Motor neuron (in vitro differentiated cells): ENCODE results near the gene TJP2. TPM values are rescaled to one million over a fixed set of nuclear protein-coding genes. Genes with fewer than 3 reads are reported as not detected.

Experiments used
- ATAC-seq, 8 experiments: fragments of 200-7000 bp; cut with Tn5 transposase; replicated peaks in 6 of 8; 2 replicates each; pipeline ENCODE4 v1.8.0; 2021; ENCODE audit warnings: mild to moderate bottlenecking in 8 of 8, moderate library complexity in 8 of 8
- H3K27ac ChIP-seq, 2 donors: fragments of 250-450 bp; sonication (Bioruptor Pico); 2 replicates each; pipeline ENCODE4 v1.9.0; 2021; ENCODE audit warnings: antibody characterized with exemption in 2 of 2, mild to moderate bottlenecking in 2 of 2, moderate library complexity in 1 of 2
- H3K4me1 ChIP-seq, 2 donors: fragments of 250-450 bp; sonication (Bioruptor Pico); replicated peaks in 1 of 2; 2 replicates each; pipeline ENCODE4 v1.6.1; 2021; ENCODE audit warnings: antibody characterized with exemption in 2 of 2, mild to moderate bottlenecking in 2 of 2, moderate library complexity in 1 of 2
- H3K4me3 ChIP-seq, 5 donors: fragments of 250-450 bp; sonication (Bioruptor Pico); 2 replicates each; pipeline ENCODE4 v1.9.0; 2021; ENCODE audit warnings: antibody characterized with exemption in 5 of 5, mild to moderate bottlenecking in 5 of 5, moderate library complexity in 4 of 5
- WGBS, 10 experiments: fragments of 450-650 bp; shearing (Covaris generic); methylation state at CpG; one replicate each; pipeline ENCODE4 v1.0.0; 2022; 5-methylcytosine and 5-hydroxymethylcytosine counted together
- in situ Hi-C, 9 experiments: fragments of 400-800 bp; cut with MboI; loops; one replicate each; pipeline ENCODE4 v1.15.0; 2021; ENCODE audit warnings: low sequenced_read_pairs in 9 of 9, low pct_unique_long_range_greater_than_20kb in 2 of 9; ENCODE audit not compliant: unreplicated experiment in 9 of 9
- total RNA-seq, 8 experiments: library from RNA; unstranded; fragments of 300-600 nt; gene quantifications; 2 replicates each; pipeline versions ENCODE4 v1.2.3 to v1.2.4, GENCODE V29; 2022

Gene TJP2
- total RNA-seq, result 10 to 100 TPM in 5 of 8 experiments, 1 to 10 TPM in 3; 1.8 to 73.0 (median 15.9) TPM

DNA sequence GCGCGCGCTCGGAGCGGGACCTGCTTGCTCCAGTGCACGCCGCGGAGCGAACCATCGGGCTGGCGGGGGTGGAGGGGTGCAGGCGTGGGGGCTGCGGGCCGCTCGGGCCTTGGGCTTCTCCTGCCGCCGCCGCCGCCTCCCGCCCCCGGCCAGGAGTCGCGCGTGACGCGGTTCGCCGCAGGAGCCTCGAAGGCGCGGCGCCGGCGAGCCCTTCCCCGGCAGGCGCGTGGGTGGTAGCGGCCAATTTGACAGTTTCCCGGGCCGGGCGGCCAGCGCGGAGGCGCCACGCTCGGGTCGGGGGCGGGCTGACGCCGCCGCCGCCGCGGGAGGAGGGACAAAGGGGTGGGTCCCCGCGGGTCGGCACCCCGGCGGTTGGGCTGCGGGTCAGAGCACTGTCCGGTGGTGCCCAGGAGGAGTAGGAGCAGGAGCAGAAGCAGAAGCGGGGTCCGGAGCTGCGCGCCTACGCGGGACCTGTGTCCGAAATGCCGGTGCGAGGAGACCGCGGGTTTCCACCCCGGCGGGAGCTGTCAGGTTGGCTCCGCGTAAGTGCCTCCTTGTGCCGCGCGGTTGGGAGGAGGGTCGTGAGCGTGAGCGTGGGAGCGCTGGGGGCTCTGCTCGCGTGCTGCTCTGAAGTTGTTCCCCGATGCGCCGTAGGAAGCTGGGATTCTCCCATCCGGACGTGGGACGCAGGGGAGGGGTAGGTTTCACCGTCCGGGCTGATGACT lies at the start of gene TJP2:
TJP2 (plus strand) TSS at position 387 of the 725 bp plus-strand sequence; CDS start at position 483, 96 bp downstream.
- WGBS, 10 experiments, result 0 to 1% (median 0%) methylated on average over 1 to 22 of the region's 93 CpGs; no CpG with 5 or more reads in 5 of the 10 experiments
- ATAC-seq, result peak; percentile 50 to 87 (median 80)
- H3K27ac ChIP-seq, result no peak within 1 kb of the TSS
- peaks cover 5 to 9% of the 10 kb centered on the region in 2 donors for H3K4me1 ChIP-seq
- in situ Hi-C loops, result no loop called here
- H3K4me3 ChIP-seq, result peak within 1 kb of the TSS; percentile 46 to 72 (median 54)

DNA sequence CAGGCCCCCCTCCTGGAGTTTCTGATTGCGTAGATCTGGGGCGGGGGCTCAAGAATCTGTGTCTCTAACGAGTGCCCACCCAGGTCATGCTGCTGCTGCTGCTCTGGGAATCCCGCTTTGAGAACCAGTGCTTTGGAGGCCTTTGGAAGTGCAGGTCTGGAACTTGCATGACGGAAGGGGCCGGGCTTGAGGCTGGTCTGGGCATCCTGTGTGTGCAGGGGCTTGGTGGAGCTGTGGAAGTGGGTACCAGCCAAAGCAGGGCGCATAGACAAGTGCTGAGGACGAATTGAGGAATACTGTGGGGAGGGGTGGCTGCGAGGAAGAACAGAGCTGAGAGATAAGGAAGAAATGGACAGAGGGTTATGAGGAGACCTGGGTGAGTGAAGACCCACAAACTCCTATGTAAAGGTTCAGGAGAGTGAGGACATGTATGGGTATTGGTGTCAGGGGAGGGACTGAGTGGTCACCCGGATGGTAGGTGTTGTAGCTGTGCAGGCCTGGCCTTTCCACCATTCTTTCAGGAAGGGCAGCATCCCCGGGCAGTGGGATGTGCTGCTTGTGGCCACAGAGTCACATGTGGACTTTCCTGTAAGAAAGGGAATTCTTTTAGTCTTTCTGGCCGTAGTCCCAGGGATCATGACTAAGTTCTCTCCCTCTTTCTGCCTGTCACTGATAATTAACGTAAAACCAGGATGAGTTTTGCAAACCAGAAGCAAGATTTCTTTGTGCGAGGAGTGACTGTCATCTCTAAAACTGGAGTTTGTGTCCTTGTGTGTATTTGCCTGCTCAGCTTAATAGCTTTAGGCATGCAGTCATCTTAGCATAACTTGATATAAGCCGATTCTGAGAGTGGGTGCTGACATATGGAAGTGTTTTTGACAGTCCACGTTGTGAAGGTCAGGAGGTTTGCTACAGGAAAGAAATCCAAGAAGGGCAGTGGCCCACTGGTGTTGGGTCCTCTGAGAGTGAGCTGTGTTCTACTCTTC lies 43.3 kb upstream of the TJP2 start:
- in situ Hi-C loops, result loop anchor here in 1 of 9 experiments (10.0 kb wide), 1 partner anchor 56 kb away; no protein-coding TSS in a partner anchor
- peak in 4 of 8 experiments; percentile 7 to 45 (median 27) for ATAC-seq
- H3K4me1 ChIP-seq, result no peaks in the 10 kb centered on the region
- no peak overlapping the region for H3K27ac ChIP-seq
- 0 to 92% (median 75%) methylated on average over 1 to 11 of the region's 16 CpGs for WGBS, 10 experiments
- H3K4me3 ChIP-seq, result no peak overlapping the region

DNA sequence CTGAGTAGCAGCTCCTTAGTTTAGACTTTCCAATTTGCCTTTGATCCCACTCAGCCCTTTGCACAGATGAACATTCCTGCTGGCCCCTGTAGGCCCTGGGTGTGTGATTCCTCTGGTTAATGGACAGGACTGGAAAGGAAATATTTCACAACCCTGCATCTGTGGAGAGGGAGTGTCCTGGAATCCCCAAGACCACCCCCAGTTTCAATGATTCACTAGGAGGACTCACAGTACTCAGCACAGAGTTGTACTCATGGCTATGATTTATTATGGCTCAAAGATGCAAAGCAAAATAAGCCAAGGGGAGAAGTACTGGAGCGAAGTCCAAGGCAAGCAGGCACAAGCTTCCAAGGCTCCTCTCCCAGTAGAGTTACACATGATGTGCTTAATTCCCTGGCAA lies 42.4 kb upstream of the TJP2 start:
- Histone ChIP-seq H3K27ac (no peak overlapping the region), H3K4me3 (no peak overlapping the region), H3K4me1 (no peaks in the 10 kb centered on the region)
- in situ Hi-C loops, result loop anchor here in 1 of 9 experiments (10.0 kb wide), 1 partner anchor 57 kb away; no protein-coding TSS in a partner anchor
- peak; percentile 23 to 94 (median 76) for ATAC-seq
- WGBS, 10 experiments, result 0 to 100% (median 67%) methylated on average over 1 of the region's 1 CpG; no CpG with 5 or more reads in 5 of the 10 experiments

DNA sequence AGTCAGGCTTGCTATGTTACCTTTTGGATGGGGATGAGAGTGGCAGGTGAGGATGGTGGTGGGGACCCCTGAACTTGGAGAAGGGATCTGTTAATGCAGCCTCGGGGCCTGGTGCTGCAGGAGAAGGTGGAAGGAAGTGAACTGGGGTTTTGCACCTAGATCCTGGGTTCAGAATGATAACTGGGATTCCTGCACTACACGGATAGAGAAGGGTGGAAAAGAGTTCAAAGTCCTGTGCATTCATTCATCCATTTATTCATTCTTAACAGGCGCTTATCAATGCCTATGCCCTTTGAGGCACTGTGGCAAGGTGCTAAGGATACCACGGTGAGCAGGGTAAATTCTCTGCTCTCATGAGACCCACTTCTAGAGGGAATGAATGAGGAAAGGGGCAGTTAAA lies 41.7 kb upstream of the TJP2 start:
- 67 to 100% (median 86%) methylated on average over 1 to 4 of the region's 4 CpGs; no CpG with 5 or more reads in 2 of the 10 experiments for WGBS, 10 experiments
- H3K4me3 ChIP-seq, result no peak overlapping the region
- in situ Hi-C loops, result loop anchor here in 1 of 9 experiments (10.0 kb wide), 1 partner anchor 58 kb away; no protein-coding TSS in a partner anchor
- H3K4me1 ChIP-seq, result no peaks in the 10 kb centered on the region
- H3K27ac ChIP-seq, result no peak overlapping the region
- ATAC-seq, result no peak

DNA sequence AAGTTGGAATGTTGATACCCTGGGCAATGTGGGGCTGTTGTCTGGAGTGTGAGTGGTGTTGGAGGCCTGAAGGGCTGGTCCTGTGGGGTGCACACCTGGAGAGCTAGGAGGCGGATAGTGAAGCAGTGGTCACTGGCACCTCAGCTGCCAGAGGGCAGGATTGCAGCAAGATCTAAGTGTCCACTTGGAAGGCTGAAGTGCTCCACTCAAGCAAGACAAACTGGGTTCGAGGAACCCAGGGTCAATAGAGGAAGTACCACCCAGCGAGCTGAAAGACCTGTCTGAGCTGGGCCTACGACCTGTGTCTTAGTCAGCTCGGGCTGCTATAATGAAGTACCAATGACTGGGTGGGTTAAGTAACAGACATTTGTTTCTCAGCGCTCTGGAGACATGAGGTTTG lies 39.7 kb upstream of the TJP2 start:
- no peak for ATAC-seq
- 84 to 100% (median 100%) methylated on average over 1 to 4 of the region's 6 CpGs; no CpG with 5 or more reads in 4 of the 10 experiments for WGBS, 10 experiments
- in situ Hi-C loops, result loop anchor here in 1 of 9 experiments (10.0 kb wide), 1 partner anchor 60 kb away; no protein-coding TSS in a partner anchor
- Histone ChIP-seq H3K27ac (no peak overlapping the region), H3K4me3 (no peak overlapping the region), H3K4me1 (no peaks in the 10 kb centered on the region)

DNA sequence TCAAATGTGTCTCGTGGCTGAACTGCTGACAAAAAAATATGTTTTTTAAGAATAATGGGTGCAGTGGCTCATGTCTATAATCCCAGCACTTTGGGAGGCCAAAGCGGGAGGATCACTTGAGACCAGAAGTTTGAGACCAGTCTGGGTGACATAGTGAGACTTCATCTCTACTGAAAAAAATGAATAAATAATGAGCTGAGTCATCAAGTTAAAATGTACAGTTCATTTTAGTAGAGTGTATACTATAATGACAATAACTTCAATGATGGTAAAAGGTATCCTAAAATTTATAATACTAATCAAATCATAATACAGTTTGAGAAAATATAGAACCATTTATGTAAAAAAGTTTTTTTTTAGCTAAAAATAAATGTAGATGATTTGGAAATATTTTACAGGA lies 37.9 kb upstream of the TJP2 start:
- in situ Hi-C loops, result loop anchor here in 1 of 9 experiments (10.0 kb wide), 1 partner anchor 61 kb away; no protein-coding TSS in a partner anchor
- Histone ChIP-seq H3K4me3 (no peak overlapping the region), H3K4me1 (no peaks in the 10 kb centered on the region), H3K27ac (no peak overlapping the region)
- 68 to 100% (median 92%) methylated on average over 1 to 2 of the region's 2 CpGs for WGBS, 10 experiments
- no peak for ATAC-seq

DNA sequence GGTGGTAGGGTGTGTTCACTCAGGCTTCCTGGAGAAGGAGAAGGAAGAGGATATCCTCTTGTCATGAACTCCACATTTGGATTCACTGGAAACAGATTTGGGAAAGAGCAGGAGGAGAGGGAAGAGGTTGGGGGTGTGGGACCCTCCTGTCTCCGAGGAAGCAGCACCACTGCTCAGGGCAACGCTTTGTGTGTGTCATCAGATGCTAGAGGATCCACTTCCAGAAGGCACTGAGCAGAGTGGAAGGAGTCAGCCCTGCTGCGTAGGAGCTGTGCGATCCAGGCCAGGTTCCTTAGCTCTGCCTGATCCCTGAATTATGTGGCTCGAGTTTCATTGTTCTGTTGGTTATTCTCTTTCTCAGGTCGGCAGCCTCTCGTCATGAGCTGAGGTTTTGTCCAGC lies 37.3 kb upstream of the TJP2 start:
- WGBS, 10 experiments, result 71 to 85% (median 79%) methylated on average over 4 to 6 of the region's 7 CpGs; no CpG with 5 or more reads in 3 of the 10 experiments
- in situ Hi-C loops, result loop anchor here in 1 of 9 experiments (10.0 kb wide), 1 partner anchor 62 kb away; no protein-coding TSS in a partner anchor

DNA sequence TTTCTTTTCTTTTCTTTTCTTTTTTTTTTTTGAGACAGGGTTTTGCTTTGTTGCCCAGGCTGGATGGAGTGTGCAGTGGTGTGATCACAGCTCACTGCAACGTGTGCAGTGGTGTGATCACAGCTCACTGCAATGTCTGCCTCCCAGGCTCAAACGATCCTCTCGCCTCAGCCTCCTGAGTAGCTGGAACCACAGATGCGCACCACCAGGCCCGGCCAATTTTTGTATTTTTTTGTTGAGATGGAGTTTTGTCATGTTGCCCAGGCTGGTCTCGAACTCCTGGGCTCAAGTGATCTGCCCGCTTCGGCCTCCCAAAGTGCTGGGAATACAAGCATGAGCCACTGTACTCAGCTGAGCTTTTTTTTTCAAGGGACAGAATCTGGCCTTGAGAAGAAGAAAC lies 36.8 kb upstream of the TJP2 start:
- no peaks in the 10 kb centered on the region for H3K4me1 ChIP-seq

More for the DNA sequence above, 37.3 kb upstream of the TJP2 start:
- no peak for ATAC-seq
- no peaks in the 10 kb centered on the region for H3K4me1 ChIP-seq
- H3K27ac ChIP-seq, result no peak overlapping the region
- no peak overlapping the region for H3K4me3 ChIP-seq

DNA sequence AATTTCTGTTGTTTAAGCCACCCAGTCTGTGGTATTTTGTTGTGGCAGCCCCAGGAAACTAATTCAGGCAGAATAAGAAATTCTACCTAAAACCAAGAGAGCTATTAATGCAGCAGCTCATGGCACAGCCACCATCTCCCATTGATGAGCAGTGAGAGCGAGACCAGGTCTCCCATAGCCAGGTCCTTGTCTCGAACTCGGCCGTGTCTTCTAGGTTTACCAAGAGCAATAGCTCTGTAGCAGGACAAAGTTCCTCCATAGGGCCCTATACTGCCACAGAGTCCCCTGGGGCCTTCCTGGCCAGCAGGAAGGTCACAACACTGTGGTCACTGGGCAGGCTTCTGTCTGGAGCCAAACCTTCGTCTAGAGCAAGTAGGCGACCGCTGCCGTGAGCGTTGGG lies 34.5 kb upstream of the TJP2 start:
- peaks cover 0 to 4% of the 10 kb centered on the region in 2 donors for H3K4me1 ChIP-seq
- no peak overlapping the region for H3K4me3 ChIP-seq
- 78 to 100% (median 90%) methylated on average over 3 to 8 of the region's 9 CpGs; no CpG with 5 or more reads in 4 of the 10 experiments for WGBS, 10 experiments
- H3K27ac ChIP-seq, result no peak overlapping the region
- in situ Hi-C loops, result loop anchor here in 1 of 9 experiments (10.0 kb wide), 1 partner anchor 65 kb away; no protein-coding TSS in a partner anchor
- no peak for ATAC-seq

More for the DNA sequence above, 36.8 kb upstream of the TJP2 start:
- 72 to 100% (median 87%) methylated on average over 4 to 6 of the region's 8 CpGs; no CpG with 5 or more reads in 3 of the 10 experiments for WGBS, 10 experiments
- Histone ChIP-seq H3K4me3 (no peak overlapping the region), H3K27ac (no peak overlapping the region)
- no peak for ATAC-seq
- in situ Hi-C loops, result loop anchor here in 1 of 9 experiments (10.0 kb wide), 1 partner anchor 63 kb away; no protein-coding TSS in a partner anchor

DNA sequence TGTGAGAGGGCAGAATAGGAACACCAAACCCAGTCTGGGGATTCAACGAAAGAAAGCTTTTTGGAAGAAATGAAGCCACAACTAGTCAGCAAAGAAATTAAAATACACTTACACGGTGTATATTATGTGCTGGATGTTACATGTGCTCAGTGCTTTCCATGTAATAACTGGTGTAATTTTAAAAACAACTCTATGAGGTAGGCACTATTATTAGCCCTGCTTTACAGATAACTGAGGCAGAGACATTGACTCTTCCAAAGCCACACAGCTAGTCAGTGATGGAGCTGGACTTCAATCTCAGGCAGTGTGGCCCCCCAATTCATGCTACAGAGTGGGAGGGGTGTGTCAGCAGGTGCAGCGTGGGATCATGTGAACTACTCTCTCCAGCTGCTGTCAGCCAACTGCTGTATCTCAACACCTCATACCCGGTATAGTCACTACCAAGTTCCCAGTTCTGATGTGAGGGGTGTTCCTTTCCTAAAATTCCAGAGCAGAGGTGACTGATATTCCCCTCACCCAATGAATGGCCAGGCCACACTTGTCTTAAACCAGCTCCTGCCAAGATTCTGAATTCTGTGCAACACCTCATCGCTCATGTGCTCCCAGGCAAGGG lies 33.8 kb upstream of the TJP2 start:
- Histone ChIP-seq H3K27ac (no peak overlapping the region), H3K4me1 (peaks cover 0 to 8% of the 10 kb centered on the region in 2 donors), H3K4me3 (no peak overlapping the region)
- in situ Hi-C loops, result no loop called here
- ATAC-seq, result no peak
- WGBS, 10 experiments, result 60 to 100% (median 96%) methylated on average over 1 to 5 of the region's 5 CpGs; no CpG with 5 or more reads in 3 of the 10 experiments

DNA sequence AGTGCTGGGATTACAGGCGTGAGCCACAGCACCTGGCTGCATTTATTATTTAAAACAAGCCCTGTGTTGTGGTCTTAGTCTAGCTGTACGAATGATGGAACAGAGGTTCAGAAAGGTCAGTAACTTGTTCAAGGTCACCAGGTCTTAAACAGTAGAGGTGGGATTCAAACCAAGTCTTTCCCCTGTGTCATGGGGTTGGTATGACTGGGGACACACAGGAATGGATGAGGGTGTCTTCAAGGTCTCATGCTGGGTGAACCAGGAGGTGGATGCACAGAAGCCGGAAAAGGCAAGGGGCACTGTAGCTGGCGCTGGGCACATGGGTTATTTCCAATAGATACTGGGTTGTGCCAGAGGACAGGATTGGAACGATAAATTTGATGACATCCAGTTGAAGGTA lies 32.2 kb upstream of the TJP2 start:
- no peak for ATAC-seq
- Histone ChIP-seq H3K4me3 (no peak overlapping the region), H3K4me1 (peaks cover 0 to 16% of the 10 kb centered on the region in 2 donors), H3K27ac (no peak overlapping the region)
- in situ Hi-C loops, result no loop called here
- 79 to 100% (median 96%) methylated on average over 1 to 4 of the region's 5 CpGs; no CpG with 5 or more reads in 1 of the 10 experiments for WGBS, 10 experiments

DNA sequence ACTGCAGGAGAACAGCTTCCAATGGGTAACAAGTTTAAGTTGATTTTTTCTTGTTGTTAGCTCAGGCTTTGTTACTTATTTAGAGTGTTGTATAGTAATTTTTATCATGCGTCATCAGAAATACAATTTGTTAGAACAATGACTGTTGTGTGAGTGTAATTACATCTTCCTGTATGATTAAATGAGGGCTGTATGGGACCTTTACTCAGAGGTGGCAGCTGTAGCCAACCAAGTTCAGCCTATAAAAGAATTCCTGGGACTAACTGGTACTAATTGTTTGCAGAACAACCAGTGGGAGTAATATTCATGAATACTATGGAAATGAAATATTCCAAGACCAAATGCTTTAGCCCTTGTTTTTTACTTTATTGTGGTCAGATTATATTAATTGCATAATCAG lies 30.8 kb upstream of the TJP2 start:
- WGBS, 10 experiments, result 13 to 100% (median 77%) methylated on average over 1 of the region's 1 CpG; no CpG with 5 or more reads in 2 of the 10 experiments
- H3K27ac ChIP-seq, result no peak overlapping the region
- in situ Hi-C loops, result no loop called here
- H3K4me3 ChIP-seq, result no peak overlapping the region
- H3K4me1 ChIP-seq, result peaks cover 0 to 16% of the 10 kb centered on the region in 2 donors
- ATAC-seq, result peak in 2 of 8 experiments; percentile 27 to 68
